Natural killer cell treated with Interleukin-12 subunit alpha and Interleukin-12 subunit beta and Interleukin-15 and Interleukin-18, amount 100 ng/mL, for 72 hours (primary cell): ENCODE measurements around the gene ASAH2. TPM values are rescaled to one million over a fixed set of nuclear protein-coding genes. Genes with fewer than 3 reads are reported as not detected.

Source experiments
- ATAC-seq, 2 donors: fragments of 150-1000 bp; cut with Tn5 transposase in 1 of 2; sonication (Bioruptor Pico), chemical (Tn5 transposase) in 1 of 2; 2 replicates each; pipeline ENCODE4 v1.10.0; 2021
- DNase-seq: peaks from one replicate; pipeline ENCODE4 v3.0.0; 2022; ENCODE audit warnings: low spot score
- H3K27ac Mint-ChIP-seq, 2 donors: 1 replicate in 1 of 2; 2 replicates in 1 of 2; pipeline ENCODE4 v1.8.0; 2022; ENCODE audit warnings: mixed read lengths in 2 of 2, mild to moderate bottlenecking in 1 of 2, moderate library complexity in 1 of 2
- H3K27me3 Mint-ChIP-seq, 2 donors: 1 replicate in 1 of 2; 2 replicates in 1 of 2; pipeline ENCODE4 v1.8.0; 2022; ENCODE audit warnings: mixed read lengths in 2 of 2
- H3K36me3 Mint-ChIP-seq: one replicate; pipeline ENCODE4 v1.8.0; 2022; ENCODE audit warnings: mixed read lengths
- H3K4me1 Mint-ChIP-seq, 2 donors: 1 replicate in 1 of 2; 2 replicates in 1 of 2; pipeline ENCODE4 v1.8.0; 2022; ENCODE audit warnings: low read depth in 2 of 2, mixed read lengths in 2 of 2, mild to moderate bottlenecking in 1 of 2
- H3K4me3 Mint-ChIP-seq: one replicate; pipeline ENCODE4 v1.8.0; 2022; ENCODE audit warnings: mixed read lengths
- H3K9me3 Mint-ChIP-seq: 2 replicates; pipeline ENCODE4 v1.8.0; 2022; ENCODE audit warnings: mixed read lengths
- total RNA-seq, 2 donors: library from RNA; stranded (reverse); gene quantifications; one replicate each; pipeline ENCODE4 v1.2.3, GENCODE V29; 2022

The ASAH2 gene
- 1 to 10 TPM; 6.0 to 6.1 TPM for total RNA-seq

DNA sequence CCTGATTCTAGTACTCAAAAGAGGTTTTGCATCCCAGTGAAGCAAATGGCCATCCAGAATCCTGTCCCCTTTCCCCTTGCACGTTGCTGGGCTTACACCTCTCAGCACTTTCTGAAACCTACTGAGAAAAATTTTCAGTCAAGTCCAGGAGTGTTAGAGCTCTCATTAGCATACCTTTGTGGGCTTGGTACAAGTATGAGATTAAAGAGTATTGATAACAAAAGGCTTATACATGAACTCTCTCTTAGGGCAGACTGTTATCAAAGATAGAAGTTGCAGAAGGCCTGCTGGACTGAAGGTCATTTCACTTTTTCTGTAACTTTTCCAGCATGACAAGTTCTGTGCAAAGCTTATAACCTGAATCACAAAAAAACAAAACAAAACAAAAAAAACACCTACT lies at the start of gene ASAH2:
Gene ASAH2 (minus strand): TSS at position 123 of the 400 bp plus-strand sequence. CDS start 2,906 bp downstream, outside the sequence.
- no peaks in the 10 kb centered on the region for H3K9me3 Mint-ChIP-seq
- peaks cover 34 to 36% of the 10 kb centered on the region in 2 donors for H3K27me3 Mint-ChIP-seq

DNA sequence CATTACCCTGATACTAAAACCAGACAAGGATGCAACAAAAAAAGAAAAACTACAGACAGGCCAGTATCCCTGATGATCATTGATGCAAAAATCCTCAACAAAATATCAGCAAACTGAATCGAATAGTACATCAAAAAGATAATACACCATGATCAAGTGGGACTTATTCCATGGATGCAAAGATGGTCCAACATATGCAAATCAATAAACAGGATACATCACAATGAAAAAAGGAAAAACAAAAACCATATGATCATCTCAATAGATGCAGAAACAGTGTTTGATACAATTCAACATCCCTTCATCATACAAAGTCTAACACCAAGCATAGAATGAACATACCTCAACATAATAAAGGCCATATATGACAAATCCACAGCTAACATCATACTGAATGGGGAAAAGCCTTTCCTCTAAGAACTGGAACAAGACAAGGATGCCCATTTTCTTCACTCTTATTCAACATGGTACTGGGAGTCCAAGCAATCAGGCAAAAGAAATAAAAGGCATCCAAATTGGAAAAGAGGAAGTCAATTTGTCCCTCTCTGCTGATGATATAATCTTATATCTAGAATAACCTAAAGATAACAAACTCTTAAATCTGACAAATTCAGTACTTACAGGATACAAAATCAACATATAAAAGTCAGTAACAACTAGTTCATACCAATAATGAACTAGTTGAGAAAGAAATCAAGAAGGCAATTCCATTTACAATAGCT lies 48.8 kb upstream of the ASAH2 start:
- Mint-ChIP-seq H3K9me3 (peaks cover 3% of the 10 kb centered on the region), H3K27ac (no peak overlapping the region), H3K36me3 (peaks cover 11% of the 10 kb centered on the region), H3K4me3 (no peak overlapping the region), H3K27me3 (no peaks in the 10 kb centered on the region), H3K4me1 (peaks cover 4 to 11% of the 10 kb centered on the region in 2 donors)
- DNase-seq = no peak
- no peak for ATAC-seq

More for the DNA sequence above, at the start of gene ASAH2:
- Mint-ChIP-seq H3K4me3 (no peak within 1 kb of the TSS), H3K36me3 (no peaks in the 10 kb centered on the region), H3K4me1 (no peaks in the 10 kb centered on the region), H3K27ac (no peak within 1 kb of the TSS)
- DNase-seq (no peak), ATAC-seq (no peak)

DNA sequence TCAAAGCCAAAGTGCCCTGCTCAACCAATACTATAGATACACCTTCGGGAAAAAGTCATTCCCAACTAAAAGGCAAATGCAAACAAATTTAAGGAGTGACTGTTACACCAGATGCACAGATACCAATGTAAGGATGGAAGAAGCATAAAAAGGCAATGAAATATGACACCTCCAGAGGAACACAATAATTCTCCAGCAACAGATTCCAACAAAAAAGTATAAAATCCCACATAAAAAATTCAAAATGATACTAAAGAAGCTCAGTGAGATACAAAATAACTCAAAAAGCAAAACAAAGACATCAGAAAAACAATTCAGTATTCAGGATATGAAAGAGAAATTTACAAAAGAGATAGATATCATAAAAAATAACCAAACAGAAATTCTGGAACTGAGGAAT lies 44.1 kb upstream of the ASAH2 start:
- Mint-ChIP-seq H3K27ac (no peak overlapping the region), H3K4me3 (no peak overlapping the region), H3K36me3 (peaks cover 6% of the 10 kb centered on the region), H3K9me3 (peaks cover 3% of the 10 kb centered on the region), H3K4me1 (no peaks in the 10 kb centered on the region), H3K27me3 (no peaks in the 10 kb centered on the region)
- DNase-seq (no peak), ATAC-seq (no peak)

DNA sequence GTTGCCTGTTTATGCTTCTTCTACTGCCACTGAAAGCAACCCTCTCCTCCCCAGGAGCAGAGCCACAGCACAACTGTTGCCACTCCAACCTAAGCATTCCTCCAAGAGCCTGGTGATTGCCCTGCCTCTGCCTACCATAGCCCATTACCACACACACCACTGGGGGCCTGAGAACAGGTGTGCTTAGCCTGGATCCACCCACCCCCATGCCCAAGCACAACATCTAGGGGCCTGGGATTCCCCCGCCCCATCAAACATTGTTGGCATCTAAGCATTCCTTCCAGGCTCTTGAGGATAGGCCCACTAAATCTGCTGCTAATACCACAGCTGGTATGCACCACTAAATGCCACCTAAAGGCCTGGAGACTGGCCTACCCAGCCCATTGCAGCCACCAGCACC lies 43.3 kb upstream of the ASAH2 start:
- DNase-seq (no peak), ATAC-seq (no peak)
- Mint-ChIP-seq H3K27me3 (no peaks in the 10 kb centered on the region), H3K9me3 (peaks cover 3% of the 10 kb centered on the region), H3K36me3 (peaks cover 6% of the 10 kb centered on the region), H3K4me1 (no peaks in the 10 kb centered on the region), H3K27ac (no peak overlapping the region), H3K4me3 (no peak overlapping the region)

DNA sequence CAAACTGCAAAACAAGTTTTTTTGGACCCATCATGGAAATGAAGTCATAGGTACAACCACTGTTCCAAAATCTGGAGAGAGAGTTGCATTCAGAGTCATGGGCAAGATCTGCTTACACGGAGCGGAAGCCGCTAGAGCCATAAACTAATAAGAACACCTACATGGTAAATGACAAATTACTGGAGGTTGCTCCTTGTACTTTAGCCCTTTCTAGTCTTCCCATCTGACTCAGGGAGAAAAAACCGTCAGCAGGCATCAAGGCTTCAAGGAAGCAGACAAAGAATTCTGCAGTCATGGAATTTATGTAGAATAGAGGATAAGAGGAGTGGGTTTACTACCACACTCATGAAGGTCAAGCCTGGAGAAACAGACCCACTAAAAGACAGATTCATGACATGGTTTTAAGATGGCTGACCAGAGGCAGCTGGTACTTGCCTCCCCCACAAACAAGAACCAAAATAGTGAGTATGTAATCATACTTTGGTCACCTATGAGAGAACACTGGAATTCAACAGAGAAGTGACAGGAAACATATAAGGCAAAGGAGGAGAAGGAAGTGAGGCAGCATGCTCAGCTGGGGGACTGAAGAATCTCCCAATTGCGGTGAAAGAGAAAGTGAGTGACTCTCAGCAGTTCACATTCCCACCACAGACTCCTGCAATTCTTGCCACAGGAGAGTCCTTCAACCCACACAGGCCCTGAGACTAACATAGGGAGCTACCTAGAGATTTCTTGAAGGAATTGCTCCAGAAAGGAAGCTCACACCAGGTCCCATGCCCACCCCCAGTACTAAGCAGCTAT lies 42.4 kb upstream of the ASAH2 start:
- peaks cover 3% of the 10 kb centered on the region for H3K9me3 Mint-ChIP-seq
- peaks cover 0 to under 1% of the 10 kb centered on the region in 2 donors for H3K27me3 Mint-ChIP-seq
- no peaks in the 10 kb centered on the region for H3K4me1 Mint-ChIP-seq
- H3K27ac Mint-ChIP-seq = no peak overlapping the region
- no peak for ATAC-seq
- H3K36me3 Mint-ChIP-seq = peaks cover 6% of the 10 kb centered on the region
- no peak overlapping the region for H3K4me3 Mint-ChIP-seq
- no peak for DNase-seq

DNA sequence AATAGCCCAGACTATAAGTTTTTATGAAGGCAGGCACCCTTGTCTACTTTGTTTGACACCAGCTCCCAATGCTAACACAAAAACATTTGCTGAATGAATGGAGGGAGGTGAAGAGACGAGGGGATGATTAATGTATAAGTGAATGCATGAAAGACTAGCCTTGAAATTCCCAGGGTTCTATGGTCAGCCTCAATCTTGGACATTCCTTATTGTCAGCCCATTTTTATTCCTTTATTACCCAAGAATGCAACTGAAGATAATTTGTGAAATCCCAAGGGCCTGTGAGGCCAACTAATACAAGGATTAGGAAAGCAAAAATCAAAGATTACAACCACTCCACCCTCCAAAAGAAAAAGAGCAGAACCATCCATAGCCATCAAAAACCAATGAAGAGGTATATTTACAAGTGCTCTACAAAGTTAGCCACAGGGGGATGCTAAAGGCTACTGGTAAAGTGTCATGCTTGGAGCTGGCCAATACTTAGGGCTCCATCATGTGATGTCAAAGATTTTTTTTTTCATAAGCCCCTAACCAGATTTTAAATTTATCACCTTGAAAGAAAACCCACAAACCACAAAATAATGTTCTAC lies 40.0 kb upstream of the ASAH2 start:
- Mint-ChIP-seq H3K4me3 (no peak overlapping the region), H3K36me3 (no peaks in the 10 kb centered on the region), H3K27me3 (peaks cover 0 to 6% of the 10 kb centered on the region in 2 donors), H3K27ac (no peak overlapping the region), H3K9me3 (no peaks in the 10 kb centered on the region), H3K4me1 (no peaks in the 10 kb centered on the region)
- ATAC-seq (no peak), DNase-seq (no peak)

DNA sequence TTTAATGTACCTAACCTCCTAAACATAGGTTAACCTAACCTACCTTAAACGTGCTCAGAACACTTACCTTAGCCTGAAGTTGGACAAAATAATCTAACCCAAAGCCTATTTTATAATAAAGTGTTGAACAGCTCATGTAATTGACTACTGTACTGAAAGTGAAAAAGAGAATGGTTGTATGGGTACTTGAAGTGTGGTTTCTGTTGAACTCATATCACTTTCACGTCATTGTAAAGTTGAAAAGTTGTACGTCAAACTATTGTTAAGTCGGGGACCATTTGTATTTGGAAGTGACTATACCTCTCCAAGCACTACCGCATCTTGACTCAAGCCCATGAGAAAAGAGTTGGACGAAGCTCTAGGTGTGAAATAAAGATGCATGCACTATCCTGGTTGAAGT lies 37.9 kb upstream of the ASAH2 start:
- peaks cover 4 to 10% of the 10 kb centered on the region in 2 donors for H3K27me3 Mint-ChIP-seq
- no peak for ATAC-seq
- no peak for DNase-seq
- no peak overlapping the region for H3K4me3 Mint-ChIP-seq
- H3K27ac Mint-ChIP-seq = no peak overlapping the region
- no peaks in the 10 kb centered on the region for H3K4me1 Mint-ChIP-seq
- no peaks in the 10 kb centered on the region for H3K36me3 Mint-ChIP-seq
- no peaks in the 10 kb centered on the region for H3K9me3 Mint-ChIP-seq

DNA sequence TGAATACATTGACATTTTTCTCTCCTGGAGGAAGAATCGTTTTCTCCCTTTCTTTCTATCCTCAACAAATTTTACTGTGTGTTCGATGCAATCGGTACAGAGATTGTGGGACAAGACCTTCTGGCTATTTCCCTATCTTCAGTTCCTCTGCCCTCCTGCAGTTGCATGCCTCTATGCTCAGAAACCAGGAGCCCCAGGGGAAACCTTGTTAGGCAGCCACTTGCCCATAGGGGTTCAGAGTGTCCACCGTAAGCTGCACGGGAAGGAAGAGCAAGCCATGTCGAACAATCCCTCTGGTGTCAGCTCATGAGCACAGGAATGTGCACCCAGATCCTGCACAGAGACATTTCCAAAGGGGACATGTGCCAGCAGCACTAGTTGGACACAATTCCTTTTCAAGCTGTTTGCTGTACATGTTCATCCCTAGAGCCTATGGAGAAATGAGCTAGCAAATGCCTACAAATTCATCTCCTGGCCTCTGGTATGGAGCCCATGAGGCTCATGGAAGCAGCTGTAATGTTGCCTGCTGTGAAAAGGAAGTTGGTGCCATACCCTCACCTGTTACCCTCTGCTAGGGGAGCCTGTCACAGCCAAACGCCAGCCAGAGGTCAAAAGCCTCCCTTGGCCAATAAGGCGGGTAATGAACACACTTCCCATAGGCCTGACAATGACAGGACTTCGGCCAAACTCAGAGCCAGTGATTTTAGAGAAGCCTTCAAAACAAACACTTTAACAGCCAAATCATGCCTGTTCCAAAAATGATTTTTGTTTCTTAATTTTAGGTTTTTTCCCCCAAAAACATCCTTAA lies 35.9 kb upstream of the ASAH2 start:
- no peak for DNase-seq
- no peak overlapping the region for H3K27ac Mint-ChIP-seq
- H3K36me3 Mint-ChIP-seq = no peaks in the 10 kb centered on the region
- H3K4me1 Mint-ChIP-seq = no peaks in the 10 kb centered on the region
- peaks cover 19 to 22% of the 10 kb centered on the region in 2 donors for H3K27me3 Mint-ChIP-seq
- no peak for ATAC-seq
- H3K4me3 Mint-ChIP-seq = no peak overlapping the region
- no peaks in the 10 kb centered on the region for H3K9me3 Mint-ChIP-seq

DNA sequence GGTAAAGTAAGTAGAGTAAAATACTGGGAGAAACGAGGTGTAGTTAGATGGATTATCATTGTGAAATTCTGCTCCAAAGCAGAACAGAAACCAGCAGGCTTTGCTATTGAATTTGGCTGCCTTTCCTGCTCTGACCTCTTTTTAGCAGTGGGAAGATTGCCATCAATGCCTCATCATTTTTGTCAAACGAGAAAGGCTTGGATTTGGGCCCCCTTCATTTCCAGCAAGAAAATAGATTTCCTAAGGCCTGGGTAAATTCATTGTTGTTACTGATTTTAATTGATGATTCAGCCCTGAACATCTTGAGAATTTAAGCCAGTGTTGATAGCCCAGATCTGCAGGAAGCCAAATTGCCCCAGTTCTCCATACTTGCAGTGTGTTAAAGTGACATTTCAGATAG lies 35.2 kb upstream of the ASAH2 start:
- Mint-ChIP-seq H3K27ac (no peak overlapping the region), H3K4me1 (no peaks in the 10 kb centered on the region), H3K36me3 (no peaks in the 10 kb centered on the region), H3K9me3 (no peaks in the 10 kb centered on the region), H3K4me3 (no peak overlapping the region), H3K27me3 (peaks cover 22 to 29% of the 10 kb centered on the region in 2 donors)
- ATAC-seq = no peak
- no peak for DNase-seq

DNA sequence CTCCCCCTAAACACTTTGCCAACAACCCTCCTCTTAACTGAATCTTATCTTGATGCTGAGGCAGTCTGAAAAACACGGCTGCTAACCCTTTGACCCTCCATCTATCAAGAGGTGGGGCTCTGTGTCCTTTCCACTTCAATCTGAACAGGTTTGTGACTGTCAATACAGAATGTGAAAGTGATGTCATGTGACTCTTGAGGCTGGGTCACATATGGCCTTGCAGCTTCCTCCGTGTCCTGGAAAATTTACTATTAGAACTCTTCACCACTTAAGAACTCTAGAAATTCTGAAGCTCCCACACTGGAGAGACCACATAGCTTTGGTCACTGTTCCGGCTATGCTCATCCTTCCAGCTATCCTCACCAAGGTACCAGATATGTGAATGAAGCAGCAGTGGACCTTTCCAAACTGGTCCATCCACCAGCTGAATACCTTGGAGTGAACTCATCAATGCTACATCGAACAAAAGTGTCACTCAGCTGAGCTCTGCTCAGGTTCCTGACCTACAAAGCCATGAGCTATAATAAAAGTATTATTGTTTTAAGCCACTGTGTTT lies 30.7 kb upstream of the ASAH2 start:
- no peaks in the 10 kb centered on the region for H3K4me1 Mint-ChIP-seq
- no peaks in the 10 kb centered on the region for H3K36me3 Mint-ChIP-seq
- no peak overlapping the region for H3K4me3 Mint-ChIP-seq
- peaks cover 31 to 58% of the 10 kb centered on the region in 2 donors for H3K27me3 Mint-ChIP-seq
- ATAC-seq = no peak
- DNase-seq = no peak
- H3K27ac Mint-ChIP-seq = no peak overlapping the region
- H3K9me3 Mint-ChIP-seq = no peaks in the 10 kb centered on the region

DNA sequence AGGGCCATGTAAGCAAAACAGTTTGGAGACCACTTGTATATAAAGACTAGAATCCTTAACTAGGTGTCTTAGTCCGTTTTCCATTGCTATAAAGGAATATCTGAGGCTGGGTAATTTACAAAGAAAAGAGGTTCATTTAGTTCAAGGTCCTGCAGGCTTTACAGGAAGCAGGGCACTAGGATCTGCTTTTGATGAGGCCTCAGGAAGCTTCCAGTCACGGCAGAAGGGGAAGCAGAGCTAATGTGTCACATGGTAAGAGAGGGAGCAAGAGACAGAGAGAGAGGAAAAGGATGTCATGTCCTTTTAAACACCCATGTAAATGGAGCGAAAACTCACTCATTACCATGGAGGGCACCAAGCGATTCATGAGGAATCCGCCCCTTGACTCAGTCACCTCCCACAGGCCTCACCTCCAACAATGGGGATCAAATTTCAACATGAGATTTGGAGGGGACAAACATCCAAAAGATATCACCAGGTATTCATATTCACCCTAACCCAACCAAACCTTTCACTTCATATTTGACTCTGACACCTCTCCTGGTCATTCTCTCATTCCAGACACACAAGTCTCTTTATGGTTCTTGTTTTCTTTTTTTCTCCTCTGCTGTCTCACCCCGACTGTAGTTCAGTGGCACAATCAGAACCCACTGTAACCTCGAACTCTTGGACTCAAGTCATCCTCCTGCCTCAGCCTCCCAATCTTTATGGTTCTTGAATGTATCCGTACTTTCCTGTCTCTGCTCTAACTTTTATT lies 30.1 kb upstream of the ASAH2 start:
- H3K27me3 Mint-ChIP-seq = peaks cover 34 to 64% of the 10 kb centered on the region in 2 donors
- no peaks in the 10 kb centered on the region for H3K4me1 Mint-ChIP-seq
- H3K27ac Mint-ChIP-seq = no peak overlapping the region
- H3K36me3 Mint-ChIP-seq = no peaks in the 10 kb centered on the region
- H3K9me3 Mint-ChIP-seq = no peaks in the 10 kb centered on the region
- DNase-seq (no peak), ATAC-seq (no peak)
- H3K4me3 Mint-ChIP-seq = no peak overlapping the region

DNA sequence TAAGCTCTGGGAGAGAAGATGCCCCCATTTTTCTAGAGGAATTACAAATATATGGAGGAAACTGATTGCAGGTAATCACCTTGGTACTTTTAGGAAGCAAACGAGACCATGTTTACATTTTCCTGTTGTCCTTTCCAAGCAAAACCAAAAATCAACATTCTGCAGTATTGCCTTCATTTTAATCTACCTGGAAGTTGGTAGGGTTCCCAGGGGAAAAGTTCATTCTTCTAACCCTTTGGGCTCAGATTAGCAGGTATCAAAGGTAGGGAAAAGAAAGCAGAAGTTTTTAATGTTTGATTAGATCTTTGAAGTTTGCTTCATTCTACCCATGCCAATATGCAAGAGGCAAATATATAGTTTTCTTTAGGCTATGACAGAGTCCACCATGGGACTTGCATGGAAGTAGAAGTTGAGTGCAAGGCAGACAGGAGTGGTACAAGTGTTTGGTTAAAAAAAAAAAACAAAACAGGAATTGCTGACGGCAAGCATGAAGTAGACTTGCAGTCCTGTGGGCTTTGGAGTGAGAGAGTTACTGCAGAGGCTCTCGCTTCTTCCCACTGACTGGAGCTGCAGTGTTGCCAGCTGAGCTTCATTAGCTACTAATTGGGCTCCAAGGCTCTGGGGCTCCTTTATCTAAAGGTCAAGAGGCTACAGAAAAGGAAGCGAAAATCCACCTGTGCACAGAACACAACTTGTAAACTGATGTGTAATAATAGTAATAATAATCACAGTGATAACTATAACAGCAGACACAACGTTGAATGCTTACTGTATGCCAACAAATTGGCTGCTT lies 28.9 kb upstream of the ASAH2 start:
- H3K9me3 Mint-ChIP-seq = no peaks in the 10 kb centered on the region
- no peak for ATAC-seq
- H3K4me1 Mint-ChIP-seq = no peaks in the 10 kb centered on the region
- H3K4me3 Mint-ChIP-seq = no peak overlapping the region
- H3K27me3 Mint-ChIP-seq = peaks cover 36 to 67% of the 10 kb centered on the region in 2 donors
- no peak for DNase-seq
- no peaks in the 10 kb centered on the region for H3K36me3 Mint-ChIP-seq
- H3K27ac Mint-ChIP-seq = no peak overlapping the region
